Hindlimb muscle (tissue), 1 donor: Measurements from ENCODE around the gene KASH5. TPM values are rescaled to one million over a fixed set of nuclear protein-coding genes. Genes with fewer than 3 reads are reported as not detected.
"Not testable (repeated sequence)": the region's sequence is repeated elsewhere in the genome, so short reads cannot be mapped to it uniquely, and the experiment has no call there.

Experiments used
- DNase-seq: peaks from one replicate; pipeline ENCODE4 v3.0.0-alpha.2; 2013
- polyA plus RNA-seq: library from polyadenylated mRNA; unstranded; fragments of 120-200 nt; gene quantifications from one replicate; pipeline ENCODE4 v1.2.1, GENCODE V29; 2013; ENCODE audit not compliant: insufficient read length

Gene KASH5
- polyA plus RNA-seq, 1 donor, result not detected

GRCh38 chr19:49362048-49362928 lies 25.8 kb upstream of the KASH5 start, which contains the start of gene TEAD2:
TEAD2 (minus strand) TSS chr19:49362416; CDS start chr19:49360075, 2,341 bp downstream.
- peak; percentile 89 for DNase-seq

- no peak for DNase-seq
Measured at GRCh38 chr19:49362929-49363267, 25.2 kb upstream of the KASH5 start.

GRCh38 chr19:49363268-49364082 lies 24.6 kb upstream of the KASH5 start, which contains the start of gene DKKL1:
DKKL1 (plus strand) TSS chr19:49363877; CDS start chr19:49363999, 122 bp downstream.
- peak; percentile 95 for DNase-seq

DNA sequence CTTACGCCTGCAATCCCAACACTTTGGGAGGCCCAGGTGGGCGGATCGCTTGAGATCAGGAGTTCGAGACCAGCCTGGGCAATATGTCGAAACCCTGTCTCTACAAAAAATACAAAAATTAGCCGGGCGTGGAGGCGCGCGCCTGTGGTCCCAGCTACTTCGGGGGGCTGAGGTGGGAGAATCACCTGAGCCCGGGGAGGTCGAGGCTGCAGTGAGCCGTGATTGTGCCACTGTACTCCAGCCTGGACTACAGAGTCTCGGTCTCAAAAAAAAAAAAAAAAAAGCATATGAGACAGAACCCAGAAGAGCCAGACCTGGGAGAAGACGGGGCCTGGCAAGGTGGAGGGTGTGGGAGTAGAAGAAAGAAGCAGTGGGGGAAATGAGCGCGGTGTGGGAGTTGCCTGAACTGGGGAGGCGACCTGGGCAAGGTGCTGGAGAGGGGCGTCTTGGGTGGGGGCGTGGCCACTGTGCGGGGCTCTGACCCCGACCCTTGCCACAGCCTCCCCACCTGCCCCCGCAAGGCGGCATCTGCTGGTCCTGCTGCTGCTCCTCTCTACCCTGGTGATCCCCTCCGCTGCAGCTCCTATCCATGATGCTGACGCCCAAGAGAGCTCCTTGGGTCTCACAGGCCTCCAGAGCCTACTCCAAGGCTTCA lies 23.8 kb upstream of the KASH5 start:
- DNase-seq, result no peak

- DNase-seq, result no peak
Measured at GRCh38 chr19:49366110-49366509, 21.9 kb upstream of the KASH5 start.

GRCh38 chr19:49368711-49369358 lies 19.2 kb upstream of the KASH5 start:
- DNase-seq, result no peak

DNA sequence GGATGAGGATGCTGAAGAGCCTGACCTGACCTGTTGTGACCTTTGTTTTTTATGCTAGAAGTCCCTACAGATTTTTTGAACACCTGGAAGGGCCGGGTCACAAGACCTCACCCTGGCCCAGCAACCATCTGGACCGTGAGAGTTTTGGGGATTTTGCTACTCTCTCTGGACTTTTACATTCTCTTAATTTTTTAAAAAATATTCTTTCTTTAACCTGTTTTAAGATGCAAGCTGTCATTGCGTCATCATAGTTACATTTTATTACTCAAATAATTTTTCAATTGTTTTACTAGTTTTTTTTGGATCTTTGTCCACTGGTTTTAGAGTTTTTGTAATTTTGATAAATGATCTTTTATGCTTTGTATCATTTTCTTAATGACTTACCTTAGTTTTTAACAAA lies 16.9 kb upstream of the KASH5 start:
- no peak for DNase-seq

GRCh38 chr19:49373174-49373573 lies 14.9 kb upstream of the KASH5 start:
- not testable (repeated sequence) for DNase-seq

DNA sequence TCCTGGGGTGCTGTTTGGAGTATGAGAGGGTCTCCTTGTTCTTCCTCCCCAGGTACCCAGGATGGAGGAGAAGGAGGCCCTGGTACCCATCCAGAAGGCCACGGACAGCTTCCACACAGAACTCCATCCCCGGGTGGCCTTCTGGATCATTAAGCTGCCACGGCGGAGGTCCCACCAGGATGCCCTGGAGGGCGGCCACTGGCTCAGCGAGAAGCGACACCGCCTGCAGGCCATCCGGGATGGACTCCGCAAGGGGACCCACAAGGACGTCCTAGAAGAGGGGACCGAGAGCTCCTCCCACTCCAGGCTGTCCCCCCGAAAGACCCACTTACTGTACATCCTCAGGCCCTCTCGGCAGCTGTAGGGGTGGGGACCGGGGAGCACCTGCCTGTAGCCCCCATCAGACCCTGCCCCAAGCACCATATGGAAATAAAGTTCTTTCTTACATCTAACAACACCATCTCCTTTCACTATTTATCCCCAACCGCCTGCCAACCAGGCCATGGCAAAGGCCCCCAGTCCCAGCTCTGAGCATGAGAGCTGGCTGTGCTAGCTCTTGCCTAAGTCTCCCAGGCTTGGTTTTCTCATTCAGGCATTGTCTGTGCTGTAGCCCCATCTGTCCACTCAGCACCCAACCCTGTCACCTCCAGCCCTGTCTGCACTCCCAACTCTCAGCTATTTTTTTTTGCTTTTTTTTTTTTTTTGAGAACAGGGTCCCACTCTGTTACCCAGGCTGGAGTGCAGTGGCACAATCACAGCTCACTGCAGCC lies 13.2 kb upstream of the KASH5 start:
- DNase-seq, result no peak

DNA sequence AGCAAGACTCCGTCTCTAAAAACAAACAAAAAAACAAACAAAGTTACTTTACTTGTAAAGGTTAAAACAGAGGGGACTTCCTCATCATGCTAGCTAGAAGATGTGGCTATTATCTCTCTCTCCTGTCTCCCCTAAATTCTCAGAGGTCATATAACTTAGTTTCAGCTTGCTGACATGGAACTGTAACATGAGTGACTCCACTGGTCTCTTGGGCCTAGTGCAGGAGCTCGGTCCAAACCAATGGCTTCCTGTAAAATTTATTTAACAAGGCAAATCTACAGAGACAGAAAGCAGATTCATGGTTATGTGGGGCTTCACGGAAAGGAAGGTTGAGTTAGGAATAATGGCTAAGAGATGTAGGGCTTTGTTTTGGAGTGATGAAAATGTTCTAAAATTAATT lies 9.5 kb upstream of the KASH5 start:
- no peak for DNase-seq

- DNase-seq, result no peak
Measured at GRCh38 chr19:49380391-49380790, 7.7 kb upstream of the KASH5 start.

GRCh38 chr19:49382639-49383038 lies 5.4 kb upstream of the KASH5 start:
- no peak for DNase-seq

GRCh38 chr19:49383599-49383998 lies 4.5 kb upstream of the KASH5 start:
- DNase-seq, result no peak

GRCh38 chr19:49389406-49389805 lies 1.4 kb downstream of the KASH5 start:
- no peak for DNase-seq

GRCh38 chr19:49390131-49390928 lies 2.3 kb downstream of the KASH5 start:
- no peak for DNase-seq

GRCh38 chr19:49390929-49391359 lies 2.9 kb downstream of the KASH5 start:
- no peak for DNase-seq

DNA sequence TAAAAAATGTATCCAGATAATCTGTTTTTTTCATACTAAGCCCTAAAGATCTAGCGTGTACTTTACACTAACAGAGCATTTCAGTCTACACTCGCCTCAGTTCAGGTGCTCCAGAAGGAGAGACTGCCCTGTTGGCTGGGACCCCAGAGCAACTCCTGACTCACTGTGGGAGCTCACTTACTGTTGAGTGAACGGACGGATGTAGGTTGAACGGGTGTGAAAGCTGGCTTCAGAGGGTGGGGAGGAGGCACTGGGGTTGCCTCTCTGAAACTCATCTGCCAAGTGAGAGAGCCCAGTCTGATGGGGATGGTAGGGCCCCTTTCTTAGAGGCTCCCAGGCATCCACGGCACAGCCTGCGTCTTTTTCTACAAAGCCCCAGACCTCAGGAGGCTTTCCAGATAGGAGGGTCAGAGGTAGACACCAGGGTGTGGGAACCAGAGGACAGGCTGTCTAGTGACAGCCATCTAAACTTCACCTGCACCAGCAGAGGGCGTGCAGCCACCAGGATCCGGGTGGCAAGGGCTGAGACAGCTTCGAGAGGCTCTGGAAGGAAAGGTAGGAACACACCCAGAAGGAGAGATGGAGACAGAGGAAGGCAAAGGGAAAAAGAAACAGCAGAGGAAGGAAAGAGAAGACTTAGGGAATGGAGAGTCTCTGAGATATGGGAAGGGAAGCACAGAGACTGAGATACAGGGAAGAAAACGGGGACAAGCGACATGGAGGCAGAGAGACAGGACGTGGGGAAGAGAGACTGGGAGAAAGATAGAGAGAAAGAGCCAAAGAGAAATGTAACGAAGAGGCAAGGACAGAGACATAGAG lies 3.7 kb downstream of the KASH5 start:
- peak; percentile 81 for DNase-seq

GRCh38 chr19:49393881-49394280 lies 5.8 kb downstream of the KASH5 start:
- DNase-seq, result no peak

- DNase-seq, result no peak
Measured at GRCh38 chr19:49395581-49396407, 7.7 kb downstream of the KASH5 start.
